Stimulated activated CD8-positive, alpha-beta memory T cell treated with anti-CD3 and anti-CD28 coated beads, Interleukin-12 subunit alpha, Interleukin-12 subunit beta, amount 100 ng/mL, for 24 hours (primary cell): ENCODE measurements around the gene ABCB7.
"Not testable (repeated sequence)": the region's sequence is repeated elsewhere in the genome, so short reads cannot be mapped to it uniquely, and the experiment has no call there.

Source experiments
- DNase-seq: peaks from one replicate; pipeline ENCODE4 v3.0.0-alpha.2; 2020; ENCODE audit errors: extremely low read depth

ABCB7 gene

GRCh38 chrX:75096331-75096730, 59.8 kb downstream of the ABCB7 start:
- DNase-seq, result no peak

- DNase-seq, result no peak
Measured at GRCh38 chrX:75086731-75087195, 69.3 kb downstream of the ABCB7 start.

DNA sequence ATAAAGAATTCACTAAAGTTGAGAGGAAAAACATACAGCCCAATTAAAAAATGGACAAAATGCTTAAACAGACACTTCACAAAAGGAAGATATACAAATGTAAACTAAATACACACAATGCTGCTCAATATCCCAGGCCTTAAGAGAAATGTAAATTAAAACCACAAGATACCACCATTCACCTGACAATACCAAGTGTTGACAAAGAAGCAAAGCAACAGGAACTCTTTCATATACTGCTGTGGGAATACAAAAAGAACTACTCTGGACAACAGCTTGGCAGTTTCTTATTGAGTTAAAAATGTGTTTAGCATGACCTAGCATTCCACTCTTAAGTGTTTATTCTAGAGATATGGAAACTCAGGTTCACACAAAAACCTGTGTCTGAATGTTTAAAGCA, 71.3 kb downstream of the ABCB7 start:
- DNase-seq, result no peak

GRCh38 chrX:75076429-75076828, 79.7 kb downstream of the ABCB7 start:
- DNase-seq, result no peak

- no peak for DNase-seq
Measured at GRCh38 chrX:75074475-75074874, 81.6 kb downstream of the ABCB7 start.

- no peak for DNase-seq
Measured at GRCh38 chrX:75071334-75071733, 84.7 kb downstream of the ABCB7 start.

DNA sequence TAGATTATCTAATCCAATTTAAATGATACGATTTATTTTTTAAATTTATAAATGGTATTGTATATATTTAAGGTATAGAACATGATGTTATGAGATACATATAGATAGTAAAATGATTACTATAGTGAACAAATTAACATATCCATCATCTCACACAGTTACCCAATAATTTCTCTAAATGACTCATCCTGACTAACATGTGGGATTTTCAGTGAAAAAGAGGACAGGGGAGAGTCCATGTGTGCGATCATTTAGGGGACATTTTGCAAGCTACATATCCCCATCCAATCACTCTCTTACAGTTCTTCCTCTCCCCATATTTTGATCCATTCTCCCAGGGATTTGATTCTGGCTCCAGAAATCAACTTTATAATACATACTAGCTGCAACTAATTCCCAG, 88.2 kb downstream of the ABCB7 start:
- DNase-seq, result no peak

- no peak for DNase-seq
Measured at GRCh38 chrX:75061701-75062100, 94.4 kb downstream of the ABCB7 start.

- no peak for DNase-seq
Measured at GRCh38 chrX:75051047-75051446, 105.0 kb downstream of the ABCB7 start.

- no peak for DNase-seq
Measured at GRCh38 chrX:75045369-75045768, 110.7 kb downstream of the ABCB7 start.

DNA sequence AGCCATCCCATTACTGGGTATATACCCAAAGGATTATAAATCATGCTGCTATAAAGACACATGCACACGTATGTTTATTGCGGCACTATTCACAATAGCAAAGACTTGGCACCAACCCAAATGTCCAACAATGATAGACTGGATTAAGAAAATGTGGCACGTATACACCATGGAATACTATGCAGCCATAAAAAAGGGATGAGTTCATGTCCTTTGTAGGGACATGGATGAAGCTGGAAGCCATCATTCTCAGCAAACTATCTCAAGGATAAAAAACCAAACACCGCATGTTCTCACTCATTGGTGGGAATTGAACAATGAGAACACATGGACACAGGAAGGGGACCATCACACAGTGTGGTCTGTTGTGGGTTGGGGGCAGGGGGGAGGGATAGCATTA, 111.9 kb downstream of the ABCB7 start:
- not testable (repeated sequence) for DNase-seq

- no peak for DNase-seq
Measured at GRCh38 chrX:75038925-75039324, 117.2 kb downstream of the ABCB7 start.
